Measurements from ENCODE around the gene DOCK3.
"Not testable (repeated sequence)": the region's sequence is repeated elsewhere in the genome, so short reads cannot be mapped to it uniquely, and the experiment has no call there.

Gene DOCK3

DNA sequence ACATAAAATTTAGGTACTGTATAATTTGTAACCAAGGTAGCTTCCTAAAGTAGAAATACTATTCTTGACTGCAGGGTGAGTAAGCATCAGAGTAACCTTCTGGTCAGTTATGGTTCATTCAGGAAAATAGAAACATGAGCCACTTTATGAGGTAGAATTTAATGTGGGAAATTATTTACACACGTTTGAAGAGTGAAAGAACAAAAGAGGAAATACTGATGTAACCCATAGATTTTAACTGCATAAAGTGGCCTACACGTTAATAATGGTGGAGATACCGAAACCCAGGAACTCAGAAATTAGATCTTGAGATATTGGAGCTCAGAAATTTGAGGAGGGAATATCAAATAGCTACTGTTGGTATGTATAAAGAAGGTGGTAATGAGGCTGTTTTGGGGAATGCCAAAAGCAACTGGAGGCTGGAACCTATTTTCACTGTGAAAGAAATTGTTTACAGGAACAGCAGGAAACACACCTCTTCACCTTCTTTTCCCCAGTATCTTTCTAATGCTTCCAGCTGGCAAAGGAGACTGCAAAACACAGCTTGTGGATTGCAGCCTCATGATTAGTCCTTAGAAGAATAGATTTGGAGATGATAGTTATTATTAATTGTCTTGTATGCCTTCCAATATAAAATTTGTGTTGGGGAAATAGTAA, 216.1 kb downstream of the DOCK3 start:
- DNase-seq = no peak

DNA sequence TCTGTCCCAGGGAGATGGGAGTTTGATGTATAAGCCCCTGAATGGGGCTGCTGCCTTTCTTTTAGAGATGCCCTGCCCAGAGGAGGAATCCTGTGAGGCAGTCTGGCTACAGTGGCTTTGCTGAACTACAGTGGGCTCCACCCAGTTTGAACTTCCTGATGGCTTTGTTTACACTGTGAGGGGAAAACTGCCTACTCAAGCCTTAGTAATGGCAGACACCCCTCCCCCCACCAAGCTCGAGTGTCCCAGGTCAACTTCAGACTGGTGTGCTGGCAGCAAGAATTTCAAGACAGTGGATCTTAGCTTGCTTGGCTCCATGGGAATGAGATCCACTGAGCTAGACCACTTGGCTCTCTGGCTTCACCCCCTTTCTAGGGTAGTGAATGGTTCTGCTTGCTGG, 226.4 kb downstream of the DOCK3 start:
- DNase-seq = not testable (repeated sequence)

DNA sequence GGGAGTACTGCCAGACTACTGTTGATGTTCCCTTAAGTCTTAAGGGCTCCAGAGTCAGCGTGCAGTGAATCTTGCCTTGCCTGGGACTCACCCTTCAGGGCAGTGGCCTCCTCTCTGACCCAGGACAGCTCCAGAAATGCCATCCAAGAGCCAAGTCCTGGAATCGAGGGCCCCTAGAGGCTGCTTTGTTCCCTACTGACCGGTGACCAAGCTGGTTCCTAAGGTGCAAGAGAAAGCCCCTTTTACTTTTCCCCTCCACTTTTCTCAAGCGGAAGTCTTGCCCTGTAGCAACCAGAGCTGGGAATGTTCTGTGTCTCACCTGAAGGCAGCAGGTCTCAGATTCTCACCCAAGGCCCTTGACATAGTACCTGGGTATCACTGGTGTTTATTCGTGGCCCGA, 238.0 kb downstream of the DOCK3 start:
- no peak for DNase-seq

DNA sequence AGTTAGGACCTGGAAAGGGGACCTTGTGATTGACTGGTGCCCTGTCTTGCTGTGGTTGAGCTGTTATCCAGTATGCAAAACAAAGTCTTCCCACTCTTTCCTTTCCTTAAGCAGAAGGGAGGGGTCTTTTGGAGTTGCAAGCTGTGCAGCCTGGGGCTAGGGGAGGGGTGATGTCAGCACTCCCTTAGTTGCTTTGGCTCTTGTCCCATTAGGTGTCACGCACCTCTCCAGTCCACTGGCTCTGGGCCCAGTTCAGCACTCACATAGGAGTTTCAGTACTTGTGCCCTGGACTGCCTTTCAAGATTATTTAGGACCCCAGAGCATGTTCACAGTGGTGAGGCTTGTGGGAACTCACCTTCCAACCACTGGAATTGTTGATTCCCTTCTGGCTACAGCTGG, 238.5 kb downstream of the DOCK3 start:
- DNase-seq = no peak

DNA sequence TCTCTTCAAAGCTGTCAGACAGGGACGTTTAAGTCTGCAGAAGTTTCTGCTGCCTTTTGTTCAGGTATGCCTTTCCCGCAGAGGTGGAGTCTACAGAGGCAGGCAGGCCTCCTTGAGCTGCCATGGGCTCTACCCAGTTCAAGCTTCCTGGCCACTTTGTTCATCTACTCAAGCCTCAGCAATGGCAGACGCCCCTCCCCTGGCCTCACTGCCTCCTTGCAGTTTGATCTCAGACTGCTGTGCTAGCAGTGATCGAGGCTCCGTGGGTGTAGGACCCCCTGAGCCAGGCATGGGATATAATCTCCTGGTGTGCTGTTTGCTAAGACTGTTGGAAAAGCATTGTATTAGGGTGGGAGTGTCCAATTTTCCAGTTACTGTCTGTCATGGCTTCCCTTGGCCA, 247.3 kb downstream of the DOCK3 start:
- not testable (repeated sequence) for DNase-seq

DNA sequence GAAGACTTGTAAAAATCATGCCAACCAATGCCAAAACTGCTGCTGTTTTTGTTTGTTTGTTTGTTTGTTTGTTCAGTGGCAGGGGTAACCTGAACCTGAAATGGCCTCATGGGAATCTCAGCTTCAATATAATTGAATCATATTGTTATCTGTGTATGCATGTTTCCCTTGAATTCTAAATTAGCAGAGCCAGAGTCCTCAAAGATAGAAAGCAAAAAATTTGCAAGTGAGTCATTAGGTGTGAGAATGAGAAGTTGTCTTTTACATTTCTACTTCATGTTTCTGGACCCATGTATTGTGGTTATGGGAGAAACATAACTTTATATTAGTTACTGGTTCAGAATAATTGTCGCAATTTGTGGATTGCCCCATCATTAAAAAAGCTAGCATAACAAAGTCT, 249.2 kb downstream of the DOCK3 start:
- DNase-seq = no peak

DNA sequence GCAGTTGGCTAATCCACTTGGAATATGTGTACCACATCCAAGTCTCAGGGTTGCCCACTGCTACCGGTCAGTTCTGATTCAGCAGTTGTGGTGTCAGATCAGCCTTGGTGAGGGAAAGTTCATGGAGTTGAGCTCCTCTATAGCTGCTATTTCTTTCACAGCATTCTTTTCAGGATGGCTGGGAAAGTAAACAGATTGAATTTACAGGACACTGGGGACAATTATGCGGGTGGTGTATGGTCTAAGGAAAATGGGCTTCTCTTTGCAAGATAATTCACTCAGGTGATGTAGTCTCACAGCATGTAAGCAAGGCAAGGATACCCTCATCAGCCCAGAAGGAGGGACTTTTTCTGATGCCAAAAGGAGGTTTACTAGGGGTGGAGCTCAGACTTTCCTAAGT, 249.9 kb downstream of the DOCK3 start:
- no peak for DNase-seq

DNA sequence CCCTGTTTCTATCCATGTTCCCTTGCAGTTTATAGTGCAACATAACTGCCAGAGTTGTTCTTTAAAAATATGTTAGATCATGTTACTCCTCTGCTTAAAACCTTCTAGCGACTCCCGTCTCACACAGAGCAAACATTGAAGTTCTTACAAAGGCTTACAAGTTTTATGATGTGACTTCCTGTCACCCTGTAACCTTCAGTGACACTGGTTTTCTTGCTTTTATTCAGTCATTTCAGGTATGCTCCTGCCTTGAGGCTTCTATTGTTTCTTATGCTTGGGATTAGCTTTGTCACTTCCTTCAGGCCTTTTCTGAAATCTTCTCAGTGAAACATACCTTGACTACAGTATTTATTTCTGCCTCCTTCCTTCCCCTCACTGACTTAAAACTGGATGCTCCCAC, 252.1 kb downstream of the DOCK3 start:
- DNase-seq = no peak

DNA sequence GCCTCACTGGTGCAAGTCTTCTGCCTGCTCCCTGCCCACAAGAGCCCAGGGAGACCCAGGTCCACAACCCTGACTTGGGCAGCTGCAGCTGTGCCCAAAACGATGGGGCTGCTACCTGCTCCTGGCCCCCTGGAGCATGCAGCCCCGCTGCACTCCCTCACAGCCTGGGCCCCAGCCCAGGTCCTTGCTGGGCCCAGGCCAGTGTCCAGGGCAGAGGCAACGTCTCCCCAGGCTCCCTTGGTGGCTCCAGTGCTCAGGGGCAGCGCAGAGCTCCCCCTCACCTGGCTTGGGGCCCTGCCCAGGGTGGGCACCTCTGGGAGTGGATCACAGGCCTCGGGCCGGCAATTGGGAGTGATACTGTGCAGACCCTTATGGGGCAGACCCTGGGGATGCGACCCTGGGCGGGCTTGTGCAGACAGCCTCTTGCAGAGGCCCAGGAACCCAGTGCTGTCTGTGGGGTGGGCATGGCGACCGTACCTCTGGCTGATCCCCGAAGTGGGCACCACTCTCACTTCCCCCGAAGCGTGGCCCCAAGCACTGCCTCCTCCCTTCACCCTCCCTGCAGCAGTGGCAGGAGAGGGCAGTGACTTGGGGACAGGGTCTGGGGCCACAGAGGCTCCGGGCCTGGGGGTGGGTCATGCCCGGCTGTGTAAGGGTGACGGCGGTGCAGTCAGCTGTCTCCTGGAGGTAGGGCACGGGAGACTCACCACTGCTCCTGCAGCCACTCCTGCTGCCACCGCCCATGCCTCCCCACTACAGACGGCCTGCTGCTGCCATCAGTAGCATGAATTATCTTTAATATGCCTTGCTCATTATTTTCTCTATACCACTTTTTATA, 255.9 kb downstream of the DOCK3 start:
- DNase-seq = no peak

DNA sequence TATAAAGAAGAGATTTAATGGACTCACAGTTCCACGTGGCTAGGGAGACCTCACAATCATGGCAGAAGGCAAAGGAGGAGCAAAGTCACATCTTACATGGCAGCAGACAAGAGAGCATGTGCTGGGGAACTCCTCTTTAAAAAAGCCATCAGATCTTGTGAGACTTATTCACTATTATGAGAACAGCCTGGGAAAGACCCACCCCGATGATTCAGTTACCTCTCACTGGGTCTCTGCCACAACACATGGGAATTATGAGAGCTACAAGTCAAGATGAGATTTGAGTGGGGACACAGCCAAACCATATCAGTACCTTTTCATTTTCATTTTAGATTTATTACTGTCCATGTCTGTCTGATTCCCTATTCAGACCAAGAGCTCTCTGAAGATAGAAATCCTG, 258.2 kb downstream of the DOCK3 start:
- DNase-seq = not testable (repeated sequence)

DNA sequence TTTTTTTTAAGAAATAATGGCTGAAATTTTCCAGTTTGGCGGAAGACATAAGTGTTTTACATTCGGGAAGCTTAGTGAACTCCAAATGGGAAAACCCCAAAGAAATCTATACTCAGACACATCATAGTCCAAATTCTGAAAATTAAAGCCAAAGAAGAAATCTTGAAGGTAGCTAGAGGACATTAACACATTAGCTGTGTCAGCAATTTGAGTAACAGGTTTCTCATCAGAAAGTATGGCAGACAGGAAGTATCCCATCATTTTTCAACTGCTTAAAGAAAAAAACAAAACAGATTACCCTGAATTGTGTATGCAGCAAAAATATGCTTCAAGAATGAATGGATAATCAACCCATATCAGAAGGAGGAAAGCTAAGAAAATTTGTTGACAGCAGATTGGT, 261.7 kb downstream of the DOCK3 start:
- DNase-seq = no peak

DNA sequence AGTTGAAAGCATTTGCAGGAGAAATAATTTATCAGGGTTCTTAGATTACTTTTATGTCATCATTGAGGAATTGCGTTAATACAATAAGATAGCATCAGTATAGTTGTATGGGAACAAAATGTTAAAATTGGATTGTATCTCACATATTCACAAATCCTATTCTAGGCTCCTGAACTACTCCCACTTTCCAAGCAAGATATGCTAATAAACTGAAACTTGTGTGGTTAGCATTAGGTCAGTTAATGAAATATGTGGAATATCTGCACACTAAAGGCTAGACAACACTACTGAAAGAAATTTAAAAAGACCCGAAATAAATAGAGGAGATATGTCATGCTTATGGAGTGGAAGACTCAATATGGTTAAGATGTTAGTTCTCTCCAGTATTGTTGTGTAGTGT, 272.7 kb downstream of the DOCK3 start:
- DNase-seq = no peak

DNA sequence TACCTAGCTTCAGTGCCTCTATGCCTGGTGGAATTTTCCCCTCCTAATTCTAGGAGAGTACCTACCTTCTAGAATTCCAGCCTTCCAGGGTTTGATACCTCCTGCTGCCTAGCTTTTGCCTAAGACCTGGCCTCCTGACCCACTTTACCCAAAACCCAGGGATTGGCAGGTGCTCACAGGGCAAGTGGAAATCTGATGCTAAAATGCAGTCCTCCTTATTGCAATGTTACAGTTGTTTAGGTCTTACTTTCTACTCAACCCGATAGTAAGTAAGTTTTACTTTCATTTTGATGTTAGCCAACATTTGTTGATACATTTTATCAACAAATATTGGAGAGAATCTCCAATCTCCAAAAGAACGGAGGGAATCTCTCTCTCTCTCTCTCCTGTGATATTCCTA, 275.9 kb downstream of the DOCK3 start:
- DNase-seq = no peak

DNA sequence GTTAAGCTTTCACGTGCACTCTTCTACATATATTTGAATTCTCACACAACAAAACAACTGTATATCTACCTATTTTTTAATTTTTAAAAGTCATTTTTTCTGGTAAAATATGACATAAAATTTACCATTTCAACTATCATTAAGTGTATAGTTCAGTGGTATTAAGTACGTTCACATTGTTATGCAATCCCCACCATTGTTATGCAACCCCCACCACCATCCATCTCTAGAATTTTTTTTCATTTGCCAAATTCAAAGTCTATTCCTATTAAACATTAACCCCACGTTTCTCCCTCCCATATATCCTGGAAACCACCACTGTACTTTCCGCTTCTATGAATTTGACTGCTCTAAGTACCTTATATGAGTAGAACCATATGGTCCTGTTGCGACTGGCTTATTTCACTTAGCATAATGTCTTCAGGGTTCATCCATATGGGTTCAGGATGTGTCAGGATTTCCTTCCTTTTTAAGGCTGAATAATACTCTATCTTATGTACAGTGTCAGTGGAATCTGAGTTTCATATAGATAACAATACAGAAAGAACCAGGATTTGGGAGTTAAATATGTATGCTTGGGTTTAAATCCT, 279.2 kb downstream of the DOCK3 start:
- DNase-seq = no peak

DNA sequence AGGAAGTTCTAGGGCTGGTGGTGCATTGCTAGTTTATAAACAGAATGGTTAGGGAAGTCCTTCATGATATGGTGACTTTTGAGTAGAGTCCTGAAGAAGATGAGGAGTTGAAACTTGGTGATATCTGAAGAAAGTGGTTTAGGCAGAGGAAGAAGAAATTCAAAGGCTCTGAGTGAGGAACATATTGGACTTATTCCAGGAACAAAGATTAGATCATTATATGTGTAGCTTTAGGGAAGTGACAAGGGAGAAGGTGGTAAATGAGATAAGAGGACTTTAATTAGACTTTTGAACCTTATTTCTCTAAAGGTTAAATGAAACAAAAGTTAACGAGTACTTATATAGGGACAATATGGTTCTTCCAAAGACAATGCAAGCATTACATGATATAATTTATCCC, 286.7 kb downstream of the DOCK3 start:
- DNase-seq = no peak

DNA sequence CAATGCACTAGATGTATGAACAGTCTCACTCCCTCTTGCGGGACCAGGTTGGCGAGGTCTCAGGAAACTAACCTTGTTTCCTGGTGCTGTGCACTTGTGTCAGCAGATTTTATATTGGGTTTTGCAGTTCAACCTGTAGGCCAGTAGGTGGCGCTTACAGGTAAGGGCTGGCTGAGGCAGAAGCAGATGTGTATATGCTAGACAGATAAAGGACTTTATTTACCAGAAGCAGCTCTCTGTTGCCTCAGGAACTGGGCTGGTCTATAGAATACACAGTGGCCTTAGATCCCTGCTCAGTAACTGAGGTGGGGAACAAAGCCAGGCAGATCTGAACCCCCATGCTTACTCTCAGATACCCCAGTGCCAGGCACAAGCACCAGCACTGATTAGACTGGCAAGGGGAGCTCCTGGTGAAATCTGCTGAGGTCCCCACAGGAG, 296.8 kb downstream of the DOCK3 start:
- DNase-seq = peak; percentile 35

DNA sequence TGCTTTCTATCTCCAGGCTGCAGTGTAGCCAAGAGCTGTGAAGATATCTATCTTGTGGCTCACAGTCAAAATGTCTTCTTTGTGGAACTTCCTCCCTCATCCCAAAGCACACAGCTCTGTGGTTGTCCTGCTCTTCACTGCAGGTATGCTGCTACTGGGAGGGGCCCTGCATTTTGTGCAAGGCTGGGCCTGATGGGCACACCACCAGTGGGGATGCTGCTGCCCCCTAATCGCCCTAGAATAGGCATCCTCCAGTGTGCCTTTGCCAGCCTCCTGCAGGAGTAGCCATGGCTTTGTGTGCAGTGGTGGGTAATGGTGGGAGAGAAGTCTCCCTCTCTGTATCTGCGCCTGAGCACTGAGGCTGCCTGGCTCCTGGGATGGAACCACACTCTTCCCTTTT, 297.3 kb downstream of the DOCK3 start:
- DNase-seq = no peak

DNA sequence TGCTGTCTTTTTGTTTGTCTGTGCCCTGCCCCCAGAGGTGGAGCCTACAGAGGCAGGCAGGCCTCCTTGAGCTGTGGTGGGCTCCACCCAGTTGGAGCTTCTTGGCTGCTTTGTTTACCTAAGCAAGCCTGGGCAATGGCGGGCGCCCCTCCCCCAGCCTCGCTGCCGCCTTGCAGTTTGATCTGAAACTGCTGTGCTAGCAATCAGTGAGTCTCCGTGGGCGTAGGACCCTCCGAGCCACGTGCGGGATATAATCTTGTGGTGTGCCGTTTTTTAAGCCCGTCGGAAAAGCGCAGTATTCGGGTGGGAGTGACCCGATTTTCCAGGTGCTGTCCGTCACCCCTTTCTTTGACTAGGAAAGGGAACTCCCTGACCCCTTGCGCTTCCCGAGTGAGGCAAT, 303.9 kb downstream of the DOCK3 start:
- DNase-seq = not testable (repeated sequence)

DNA sequence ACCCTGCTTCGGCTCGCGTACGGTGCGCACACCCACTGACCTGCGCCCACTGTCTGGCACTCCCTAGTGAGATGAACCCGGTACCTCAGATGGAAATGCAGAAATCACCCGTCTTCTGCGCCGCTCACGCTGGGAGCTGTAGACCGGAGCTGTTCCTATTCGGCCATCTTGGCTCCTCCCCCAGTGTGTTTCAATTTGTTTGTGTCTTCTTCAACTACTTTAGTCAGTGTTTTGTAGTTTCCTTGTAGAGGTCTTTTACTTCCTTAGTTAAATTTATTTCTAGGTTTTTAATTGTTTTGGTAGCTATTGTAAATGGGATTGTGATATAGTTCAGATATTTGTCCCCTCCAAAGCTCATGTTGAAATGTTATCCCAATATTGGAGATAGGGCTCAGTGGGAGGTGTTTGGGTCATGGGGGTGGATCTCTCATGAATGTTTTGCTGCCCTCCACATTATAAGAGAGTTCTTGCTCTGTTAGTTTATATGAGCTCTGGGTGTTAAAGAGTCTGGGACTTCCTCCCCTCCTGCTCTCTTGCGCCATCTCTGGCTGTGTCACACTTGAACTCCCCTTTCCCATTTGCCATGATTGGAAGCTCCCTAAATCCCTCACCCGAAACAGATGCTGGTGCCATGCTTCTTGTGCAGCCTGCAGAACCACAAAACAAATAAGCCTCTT, 304.4 kb downstream of the DOCK3 start:
- DNase-seq = peak; percentile 55

DNA sequence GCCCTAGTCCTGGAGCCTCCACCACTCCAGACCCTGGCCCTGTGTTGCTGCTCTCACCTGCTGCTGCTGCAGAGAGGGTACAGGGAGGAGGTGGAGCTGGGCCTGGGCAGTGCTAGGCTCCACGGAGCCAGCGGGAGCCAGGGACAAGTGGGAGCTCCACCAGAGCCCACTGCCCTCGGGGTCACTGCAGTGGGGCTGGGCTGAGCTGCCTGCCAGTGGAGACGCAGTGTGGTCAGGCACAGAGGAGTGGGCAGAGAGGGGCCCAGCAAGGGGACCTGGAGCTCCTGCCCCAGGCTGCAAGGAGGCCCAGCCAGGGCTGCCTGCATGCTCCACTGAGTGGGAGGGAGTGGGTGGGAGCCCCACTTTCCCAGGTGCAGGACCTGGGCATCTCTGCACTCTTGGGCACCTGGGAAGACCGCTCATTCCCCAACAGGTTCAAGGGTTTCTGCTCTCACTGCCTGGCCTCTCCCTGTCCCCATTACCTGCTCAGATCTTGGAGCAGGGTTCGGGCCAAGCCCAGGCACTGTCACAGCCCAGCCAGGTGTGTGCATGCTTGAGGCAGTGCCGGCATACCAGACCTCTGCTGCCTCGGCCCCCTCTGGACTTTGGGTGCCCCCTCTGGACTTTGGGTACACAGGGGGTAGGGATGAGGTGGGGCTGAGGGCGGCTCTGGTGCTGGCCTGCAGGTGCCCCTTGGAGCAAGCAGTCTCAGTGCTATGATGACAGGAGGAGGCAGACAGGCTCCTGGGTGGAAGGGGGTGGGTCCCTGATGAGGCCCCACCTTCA, 308.0 kb downstream of the DOCK3 start:
- DNase-seq = no peak

DNA sequence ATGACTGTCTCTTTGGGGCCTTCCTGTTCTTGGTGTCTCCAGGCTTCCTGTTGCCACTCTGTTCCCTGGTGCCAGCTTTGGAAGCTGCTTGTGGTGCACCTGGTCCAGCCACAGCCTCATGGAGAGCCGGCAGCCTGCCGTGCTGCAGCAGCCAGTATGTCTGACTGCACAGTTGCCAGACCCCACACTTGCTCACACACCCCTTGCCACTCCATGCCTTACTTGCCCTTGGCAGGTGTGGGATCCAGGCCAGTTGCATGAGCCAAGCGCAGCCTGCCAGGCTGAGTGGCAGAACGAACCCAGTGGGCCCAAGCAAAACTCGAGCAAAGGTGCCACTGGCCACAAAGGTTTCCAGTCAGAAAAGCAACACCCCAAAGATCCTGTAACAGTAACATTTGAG, 309.2 kb downstream of the DOCK3 start:
- no peak for DNase-seq

DNA sequence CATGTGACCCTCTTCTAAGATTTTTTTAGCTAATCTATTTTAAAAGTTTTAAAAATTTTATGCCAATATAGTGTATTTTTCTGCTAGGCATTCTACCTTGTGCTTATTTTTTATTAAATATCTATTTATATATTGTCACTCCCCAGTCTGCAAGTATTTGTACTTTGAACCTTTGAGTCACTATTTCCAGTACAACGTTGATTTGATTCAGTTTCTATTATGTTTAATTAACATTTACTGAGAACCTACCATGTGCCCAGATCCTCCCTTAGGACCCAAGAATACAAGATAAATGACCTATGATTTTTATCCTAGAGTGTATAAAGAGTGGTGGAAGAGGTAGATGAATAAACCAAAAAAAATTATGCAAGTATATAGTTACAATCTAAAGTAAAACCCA, 311.2 kb downstream of the DOCK3 start:
- DNase-seq = no peak

DNA sequence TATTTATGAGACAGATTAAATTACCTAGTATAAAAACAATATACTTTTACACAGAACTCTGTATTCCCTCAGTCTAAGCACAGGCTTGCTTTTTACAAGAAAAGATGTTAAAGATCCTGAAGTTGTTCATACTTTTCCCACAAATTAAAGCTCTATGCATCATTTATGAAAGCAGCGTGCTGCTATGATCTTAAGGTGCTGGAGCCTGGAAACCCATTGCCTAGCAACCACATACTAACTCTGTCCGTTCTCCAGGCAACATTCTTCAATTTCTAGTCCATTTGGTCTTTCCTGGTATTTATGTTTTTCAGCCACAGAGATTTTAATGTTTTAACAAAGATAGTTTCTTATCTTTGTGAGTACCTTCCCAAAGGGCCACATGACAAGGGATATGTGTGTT, 312.0 kb downstream of the DOCK3 start:
- no peak for DNase-seq
